Sigmoid colon (tissue), 4 donors: Measurements from ENCODE around the gene IRF6.

Source experiments
- CTCF ChIP-seq, 4 experiments: fragments of 450-650 bp in 3 of 4; fragments of 200-600 bp in 1 of 4; IDR thresholded peaks; one replicate each; pipeline ENCODE4 v1.5.1; 2016 to 2019; ENCODE audit warnings: antibody characterized with exemption in 4 of 4, mild to moderate bottlenecking in 3 of 4, moderate library complexity in 2 of 4
- EP300 ChIP-seq, 4 donors: sonication (generic); formaldehyde crosslinking; IDR thresholded peaks; one replicate each; pipeline ENCODE4 v1.6.1; 2017; ENCODE audit warnings: antibody characterized with exemption in 4 of 4
- POLR2A ChIP-seq, 2 donors: fragments of 450-650 bp; IDR thresholded peaks; one replicate each; pipeline ENCODE4 v1.6.1; 2016; ENCODE audit warnings: antibody characterized with exemption in 2 of 2, mild to moderate bottlenecking in 2 of 2, moderate library complexity in 2 of 2
- POLR2AphosphoS5 ChIP-seq, 4 donors: sonication (generic); formaldehyde crosslinking; IDR thresholded peaks; one replicate each; pipeline ENCODE4 v1.6.1; 2017; ENCODE audit warnings: antibody characterized with exemption in 4 of 4

- TF ChIP-seq CTCF (IDR thresholded peaks at IDR 0.05) = no peak
- TF ChIP-seq POLR2AphosphoS5 (IDR thresholded peaks at IDR 0.05) = no peak
- no peak for TF ChIP-seq POLR2A (IDR thresholded peaks at IDR 0.05)
- no peak for TF ChIP-seq EP300 (IDR thresholded peaks at IDR 0.05)
These were observed 59.3 kb downstream of the IRF6 start for GRCh38 chr1:209746451-209747165.
